Gastroesophageal sphincter (tissue), 3 donors: Measurements from ENCODE around the gene BTBD9.

ENCODE experiments used
- EP300 ChIP-seq: sonication (generic); formaldehyde crosslinking; IDR thresholded peaks from one replicate; pipeline ENCODE4 v1.6.1; 2017; ENCODE audit warnings: antibody characterized with exemption, mild to moderate bottlenecking
- POLR2A ChIP-seq, 2 donors: fragments of 450-650 bp; IDR thresholded peaks; one replicate each; pipeline ENCODE4 v1.6.1; 2017; ENCODE audit warnings: antibody characterized with exemption in 2 of 2, mild to moderate bottlenecking in 2 of 2, moderate library complexity in 1 of 2
- POLR2AphosphoS5 ChIP-seq: sonication (generic); formaldehyde crosslinking; IDR thresholded peaks from one replicate; pipeline ENCODE4 v1.6.1; 2017; ENCODE audit warnings: antibody characterized with exemption
- TF ChIP-seq, protein P1 (sequence below), 4 experiments: fragments of 200-600 bp in 2 of 4; fragments of 450-650 bp in 2 of 4; sonication (generic) in 1 of 4; IDR thresholded peaks; one replicate each; pipeline ENCODE4 v1.5.1; 2017 to 2019; ENCODE audit warnings: antibody characterized with exemption in 4 of 4, mild to moderate bottlenecking in 2 of 4, moderate library complexity in 2 of 4

DNA sequence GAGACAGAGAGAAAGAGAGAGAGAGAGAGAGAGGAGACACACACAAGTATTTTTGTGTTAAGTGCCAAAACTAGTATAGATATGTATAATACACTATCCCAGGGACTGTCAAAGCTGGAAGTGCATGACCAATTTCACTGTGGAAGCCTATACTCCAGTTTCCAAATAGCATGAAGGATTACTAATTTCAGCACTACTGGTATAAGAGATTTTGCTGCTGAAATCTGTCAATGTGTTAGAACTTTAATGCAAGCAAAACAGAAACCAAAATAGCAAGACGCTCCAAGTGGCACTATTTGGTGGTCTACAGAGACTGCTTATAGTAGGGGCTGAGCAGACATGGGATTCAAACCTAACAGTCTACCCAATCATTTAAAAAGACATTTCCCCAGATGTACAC is 284.8 kb downstream of the BTBD9 start:
- TF ChIP-seq, protein P1, sequence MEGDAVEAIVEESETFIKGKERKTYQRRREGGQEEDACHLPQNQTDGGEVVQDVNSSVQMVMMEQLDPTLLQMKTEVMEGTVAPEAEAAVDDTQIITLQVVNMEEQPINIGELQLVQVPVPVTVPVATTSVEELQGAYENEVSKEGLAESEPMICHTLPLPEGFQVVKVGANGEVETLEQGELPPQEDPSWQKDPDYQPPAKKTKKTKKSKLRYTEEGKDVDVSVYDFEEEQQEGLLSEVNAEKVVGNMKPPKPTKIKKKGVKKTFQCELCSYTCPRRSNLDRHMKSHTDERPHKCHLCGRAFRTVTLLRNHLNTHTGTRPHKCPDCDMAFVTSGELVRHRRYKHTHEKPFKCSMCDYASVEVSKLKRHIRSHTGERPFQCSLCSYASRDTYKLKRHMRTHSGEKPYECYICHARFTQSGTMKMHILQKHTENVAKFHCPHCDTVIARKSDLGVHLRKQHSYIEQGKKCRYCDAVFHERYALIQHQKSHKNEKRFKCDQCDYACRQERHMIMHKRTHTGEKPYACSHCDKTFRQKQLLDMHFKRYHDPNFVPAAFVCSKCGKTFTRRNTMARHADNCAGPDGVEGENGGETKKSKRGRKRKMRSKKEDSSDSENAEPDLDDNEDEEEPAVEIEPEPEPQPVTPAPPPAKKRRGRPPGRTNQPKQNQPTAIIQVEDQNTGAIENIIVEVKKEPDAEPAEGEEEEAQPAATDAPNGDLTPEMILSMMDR (IDR thresholded peaks at IDR 0.05) = no peak
- TF ChIP-seq POLR2A (IDR thresholded peaks at IDR 0.05) (no peak), POLR2AphosphoS5 (no peak), EP300 (no peak)
